IPS-NIHi7 (cell line): ENCODE measurements around the gene GRP.
A peak's percentile ranks its signal among the peaks of the same experiment; 100 is the strongest.

ENCODE experiments used
- DNase-seq: peaks from one replicate; pipeline ENCODE4 v3.0.0; 2012; ENCODE audit warnings: mixed read lengths; ENCODE audit errors: extremely low spot score

GRP gene

DNA sequence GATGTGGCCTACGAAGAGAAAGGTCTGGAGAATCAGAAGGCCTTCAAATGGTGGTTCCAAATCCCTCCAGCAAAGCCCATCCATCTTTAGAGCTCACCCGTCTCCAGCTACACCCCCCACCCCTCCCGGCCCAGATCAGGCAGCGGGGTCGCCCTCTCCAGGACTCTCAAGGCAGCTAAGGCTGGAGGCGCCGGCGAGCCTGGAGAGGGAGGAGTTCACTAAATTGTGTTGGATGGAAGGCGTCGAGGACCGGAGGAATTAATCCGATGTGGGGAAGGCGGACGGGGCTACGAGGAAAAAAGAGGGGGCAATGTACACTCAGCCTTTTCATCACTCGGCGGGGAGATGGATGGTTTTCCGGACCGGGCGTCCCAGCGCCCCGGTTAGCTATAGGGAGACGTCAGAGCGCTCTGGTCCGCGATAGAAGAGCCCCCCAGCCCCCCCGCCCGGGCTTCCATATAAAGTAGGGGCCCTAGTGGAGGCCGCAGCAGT is at the start of gene GRP:
Gene GRP, plus strand, starts transcription at position 487 of the 492 bp plus-strand sequence. CDS start 108 bp downstream, outside the sequence.
- peak; percentile 43 for DNase-seq

GRCh38 chr18:59172664-59173249 is 47.2 kb upstream of the GRP start:
- DNase-seq: no peak

DNA sequence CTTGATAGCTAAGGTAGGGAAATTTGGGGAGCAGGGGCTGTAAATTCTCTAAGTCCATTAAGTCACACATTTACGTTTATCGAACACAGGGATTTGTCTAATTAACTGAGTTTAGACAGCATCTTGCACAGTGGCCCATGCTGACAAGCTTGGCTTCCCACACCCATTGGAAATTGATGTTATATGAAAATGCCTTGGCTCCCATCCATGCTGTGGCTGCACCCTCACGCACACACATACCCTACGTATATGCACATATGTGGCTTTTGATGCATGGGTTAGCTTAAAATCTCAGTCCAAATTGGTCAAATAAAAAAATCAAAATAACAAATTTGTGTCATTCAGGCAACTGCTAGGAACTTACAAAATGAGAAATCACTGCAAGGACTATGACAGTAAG is 42.5 kb upstream of the GRP start:
- DNase-seq: no peak

DNA sequence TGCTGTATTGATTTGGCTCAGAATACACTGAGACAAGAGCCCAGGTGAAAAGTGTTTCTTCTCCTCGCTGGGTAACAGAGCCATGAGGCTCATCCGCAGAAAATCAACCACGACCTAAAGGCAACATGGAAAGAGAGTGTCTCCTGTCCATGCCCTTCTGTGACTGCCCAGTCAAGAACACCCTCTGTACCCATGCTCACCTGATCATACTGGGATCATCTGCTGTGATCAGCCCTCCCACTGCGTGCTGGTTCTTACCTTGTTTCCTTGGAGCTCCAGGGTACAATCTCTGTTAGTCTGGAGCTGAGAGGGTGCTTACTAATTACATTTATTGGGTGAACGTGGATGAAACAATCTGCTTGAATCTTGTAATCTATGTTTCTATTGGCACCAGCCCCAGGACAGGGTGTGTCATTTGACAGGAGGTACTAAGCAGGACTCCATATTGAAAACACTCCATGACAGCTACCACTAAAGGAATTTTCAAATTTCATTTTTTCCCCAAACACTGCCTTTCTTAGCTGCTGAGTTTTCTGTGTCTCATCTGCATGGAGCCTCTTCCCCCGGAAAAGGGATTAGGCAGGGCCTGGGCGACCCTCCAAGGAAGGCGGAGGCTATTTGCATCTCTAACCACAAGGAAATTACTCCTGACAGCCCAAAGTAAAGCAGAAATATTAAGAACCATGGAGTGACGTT is 39.7 kb upstream of the GRP start:
- no peak for DNase-seq

- DNase-seq: no peak
Observed at GRCh38 chr18:59182673-59183072, 37.3 kb upstream of the GRP start.

DNA sequence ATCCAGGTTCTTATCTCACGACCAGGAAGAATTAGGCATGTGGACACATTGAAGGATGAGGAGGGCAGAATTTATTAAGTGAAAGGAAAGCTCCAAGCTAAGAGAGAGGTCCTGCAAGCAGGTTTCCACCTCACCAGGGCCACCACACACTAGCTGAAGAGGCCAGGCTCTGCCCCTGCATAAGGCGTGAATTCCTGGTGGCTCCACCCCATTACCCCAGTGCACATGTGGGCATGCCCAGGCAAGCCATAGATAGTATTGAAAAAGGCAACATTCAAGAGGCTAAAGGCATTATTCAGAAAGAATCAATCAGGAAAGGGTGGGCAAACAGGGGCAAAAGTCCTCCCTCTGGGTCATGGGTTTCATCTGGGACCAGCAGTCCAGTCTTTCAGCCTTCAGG is 30.9 kb upstream of the GRP start:
- DNase-seq: no peak

GRCh38 chr18:59189746-59190145 is 30.2 kb upstream of the GRP start:
- no peak for DNase-seq

GRCh38 chr18:59196161-59196725 is 23.7 kb upstream of the GRP start:
- DNase-seq: no peak

DNA sequence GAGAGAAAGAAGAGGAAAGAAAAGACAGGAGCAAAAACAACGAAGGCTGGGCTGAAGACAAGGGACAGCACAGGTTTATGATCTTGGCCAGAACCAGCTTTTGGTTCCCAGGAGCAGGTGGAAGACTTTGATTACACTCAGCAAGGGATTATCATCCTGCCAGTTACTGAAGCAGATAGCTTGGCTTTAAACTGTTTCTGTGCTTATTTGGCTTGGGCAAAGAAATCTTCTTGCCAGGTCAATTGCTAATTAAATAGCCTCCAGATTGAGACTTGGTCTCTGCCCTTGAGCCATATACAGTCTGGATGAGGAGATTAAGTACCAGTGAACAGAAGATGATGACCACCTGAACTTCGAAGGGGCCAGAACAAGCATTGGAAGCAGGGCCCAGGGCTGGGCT is 22.3 kb upstream of the GRP start:
- no peak for DNase-seq

DNA sequence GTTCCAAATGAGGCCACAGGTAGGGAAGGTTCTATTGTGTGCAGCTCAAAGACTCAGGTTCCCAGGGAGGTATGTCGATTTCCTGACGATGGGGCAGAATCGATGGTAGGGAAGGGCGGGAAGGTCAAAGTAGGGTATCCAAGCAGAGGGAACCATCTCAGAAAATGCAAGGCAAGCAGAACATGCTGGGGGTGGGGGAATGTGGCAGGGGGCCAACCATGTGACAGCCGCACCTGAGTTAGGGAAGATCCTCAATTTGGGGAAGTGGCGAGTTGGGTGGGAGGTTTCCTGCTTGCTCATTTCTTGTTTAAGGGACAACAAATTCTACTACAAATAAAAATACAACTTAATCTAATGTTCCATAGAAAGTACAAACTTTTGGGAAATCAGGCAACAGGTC is 21.7 kb upstream of the GRP start:
- DNase-seq: no peak

GRCh38 chr18:59200787-59201186 is 19.2 kb upstream of the GRP start:
- peak; percentile 29 for DNase-seq

GRCh38 chr18:59202258-59202820 is 17.6 kb upstream of the GRP start:
- DNase-seq: no peak

DNA sequence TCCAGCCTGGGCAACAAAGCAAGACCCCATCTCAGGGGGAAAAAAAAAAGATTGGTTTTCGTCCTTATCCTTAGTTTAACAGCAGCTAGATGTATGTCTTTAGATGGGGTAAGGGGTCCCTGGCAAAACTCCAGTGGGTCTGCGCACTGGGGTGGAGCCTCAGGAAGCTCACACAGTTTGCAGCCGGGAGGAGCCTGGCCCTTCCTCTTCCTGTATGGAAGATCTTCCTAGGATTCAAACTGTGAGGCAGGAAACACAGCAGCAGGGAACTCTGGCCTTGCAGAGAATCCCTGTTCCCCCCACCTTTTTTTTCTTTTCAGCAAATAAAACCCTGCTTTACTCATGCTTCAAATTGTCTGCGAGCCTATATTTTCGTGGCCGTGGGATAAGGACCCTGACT is 12.5 kb upstream of the GRP start:
- no peak for DNase-seq

DNA sequence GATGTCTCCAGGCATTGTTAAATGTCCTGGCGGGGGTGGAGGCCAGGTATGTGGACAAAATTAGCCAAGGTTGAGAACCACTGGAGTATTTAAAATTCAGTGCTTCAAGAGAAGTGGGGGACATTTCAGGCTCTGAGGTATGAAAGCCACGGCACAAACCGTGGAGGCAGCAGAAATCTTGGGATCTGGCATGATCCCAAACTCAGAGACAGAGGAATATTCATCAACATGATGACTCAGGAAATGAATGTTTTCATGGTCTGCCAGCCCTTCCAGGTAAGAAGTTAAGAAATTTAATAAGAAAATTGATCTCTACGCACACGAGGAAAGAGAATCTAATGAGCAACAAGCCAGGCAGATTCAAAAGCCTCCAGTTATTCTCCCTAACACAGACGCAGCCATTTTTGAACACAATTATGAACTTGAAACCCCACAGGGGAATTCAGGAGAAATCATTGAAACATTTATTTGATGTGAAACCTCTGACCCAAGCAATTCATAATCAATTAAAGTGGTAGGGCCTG is 11.3 kb upstream of the GRP start:
- DNase-seq: no peak

GRCh38 chr18:59210299-59210698 is 9.7 kb upstream of the GRP start:
- no peak for DNase-seq

DNA sequence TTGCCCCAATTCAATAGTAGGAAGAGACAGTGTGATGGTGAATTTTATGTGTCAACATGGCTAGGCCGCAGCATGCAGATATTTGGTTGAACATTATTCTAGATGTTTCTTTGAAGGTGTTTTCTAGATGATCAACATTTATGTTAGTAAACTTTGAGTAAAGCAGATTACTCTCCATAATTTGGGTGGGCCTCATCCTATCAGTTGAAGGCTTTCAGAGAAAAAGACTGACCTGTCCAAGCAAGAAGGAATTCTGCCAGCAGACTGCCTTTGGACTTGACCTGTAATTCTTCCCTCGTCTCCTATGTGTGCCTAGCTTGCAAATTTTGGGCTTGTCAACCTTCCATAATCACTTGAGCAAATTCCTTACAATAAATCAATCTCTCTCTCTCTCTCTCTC is 8.3 kb upstream of the GRP start:
- no peak for DNase-seq

DNA sequence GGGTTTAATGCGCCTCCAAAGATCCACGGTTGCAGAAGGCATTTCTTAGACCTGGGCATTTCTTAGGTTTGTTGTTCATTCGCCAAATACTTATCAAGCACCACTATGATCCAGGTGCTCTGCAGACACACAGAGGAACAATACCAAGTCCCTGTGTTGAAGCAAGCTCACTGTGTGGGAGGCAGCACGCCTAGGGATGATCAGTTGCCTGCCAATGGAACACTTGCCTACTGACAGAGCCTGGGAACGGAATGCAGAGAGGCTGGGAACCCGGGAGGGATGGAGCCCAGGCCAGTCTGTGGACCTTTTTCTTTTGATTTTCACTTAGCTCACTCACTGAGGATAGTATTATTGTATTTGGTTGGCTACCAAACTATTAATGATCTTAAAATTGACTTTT is 1.9 kb upstream of the GRP start:
- DNase-seq: no peak

DNA sequence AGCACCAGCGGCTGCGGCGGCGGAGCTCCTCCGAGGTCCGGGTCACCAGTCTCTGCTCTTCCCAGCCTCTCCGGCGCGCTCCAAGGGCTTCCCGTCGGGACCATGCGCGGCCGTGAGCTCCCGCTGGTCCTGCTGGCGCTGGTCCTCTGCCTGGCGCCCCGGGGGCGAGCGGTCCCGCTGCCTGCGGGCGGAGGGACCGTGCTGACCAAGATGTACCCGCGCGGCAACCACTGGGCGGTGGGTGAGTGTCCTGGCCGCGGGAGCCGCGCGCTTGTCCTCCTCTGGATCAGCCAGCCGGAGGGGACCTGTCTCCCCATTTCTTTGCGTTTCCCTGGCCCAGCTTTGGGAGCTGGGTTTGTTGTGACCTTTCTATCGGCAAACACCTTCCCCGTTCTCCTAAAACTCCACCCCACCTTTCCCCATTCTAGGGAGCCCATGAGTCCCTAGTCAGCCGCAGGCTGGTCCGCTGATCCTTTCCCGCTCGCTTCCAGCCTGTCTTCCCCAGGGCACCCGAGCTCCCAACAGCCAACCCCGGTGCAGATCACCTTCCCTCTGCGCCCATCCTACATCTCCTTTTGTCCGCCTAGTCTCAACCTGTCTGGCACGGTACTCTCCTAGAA is 316 bp downstream of the GRP start:
- DNase-seq: peak; percentile 55

- peak; percentile 53 for DNase-seq
Observed at GRCh38 chr18:59220784-59221765, 1.1 kb downstream of the GRP start.

GRCh38 chr18:59222341-59222740 is 2.4 kb downstream of the GRP start:
- no peak for DNase-seq

- no peak for DNase-seq
Observed at GRCh38 chr18:59228351-59228750, 8.4 kb downstream of the GRP start.
